Superior temporal gyrus (tissue), 1 donor: ENCODE results near the gene NUDT8.

Source experiments
- DNase-seq: peaks from one replicate; pipeline ENCODE4 v3.0.0-alpha.2; 2016; ENCODE audit errors: extremely low spot score

Gene NUDT8

GRCh38 chr11:67629386-67630227 lies at the start of gene NUDT8:
NUDT8 (minus strand) TSS chr11:67629937; CDS start chr11:67629911, 26 bp downstream.
- DNase-seq: peak; percentile 79

- no peak for DNase-seq
Observed at GRCh38 chr11:67675058-67675747, 45.5 kb upstream of the NUDT8 start.

DNA sequence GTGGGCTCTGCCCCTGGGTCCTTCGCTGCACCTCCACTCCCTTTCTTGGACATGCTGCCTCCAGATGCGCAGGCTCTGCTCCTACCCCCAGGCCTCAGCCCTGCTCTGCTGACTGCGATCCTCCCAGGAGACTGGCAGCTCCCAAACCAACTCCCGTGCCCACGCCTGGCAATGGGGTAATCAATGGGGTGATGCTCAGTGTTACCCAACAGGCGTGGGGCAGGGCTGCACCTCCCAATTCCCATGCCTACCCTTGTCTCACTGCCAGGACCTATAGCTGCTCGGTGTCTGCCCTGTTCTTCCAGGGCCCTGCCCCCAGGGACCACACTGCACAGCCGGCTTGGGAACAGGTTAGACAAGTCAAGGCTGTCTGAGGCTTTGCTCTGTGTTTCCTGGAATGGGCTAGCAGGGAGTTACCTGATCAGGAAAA lies 44.7 kb upstream of the NUDT8 start, which contains the start of gene ALDH3B2:
ALDH3B2 (minus strand) TSS at position 182 of the 430 bp plus-strand sequence. CDS start 7,688 bp downstream, outside the sequence.
- DNase-seq: no peak

GRCh38 chr11:67673902-67674301 lies 44.2 kb upstream of the NUDT8 start:
- no peak for DNase-seq

- no peak for DNase-seq
Observed at GRCh38 chr11:67673358-67673757, 43.6 kb upstream of the NUDT8 start.

- no peak for DNase-seq
Observed at GRCh38 chr11:67671211-67671520, 41.4 kb upstream of the NUDT8 start.

- DNase-seq: no peak
Observed at GRCh38 chr11:67670316-67671210, 40.8 kb upstream of the NUDT8 start.

DNA sequence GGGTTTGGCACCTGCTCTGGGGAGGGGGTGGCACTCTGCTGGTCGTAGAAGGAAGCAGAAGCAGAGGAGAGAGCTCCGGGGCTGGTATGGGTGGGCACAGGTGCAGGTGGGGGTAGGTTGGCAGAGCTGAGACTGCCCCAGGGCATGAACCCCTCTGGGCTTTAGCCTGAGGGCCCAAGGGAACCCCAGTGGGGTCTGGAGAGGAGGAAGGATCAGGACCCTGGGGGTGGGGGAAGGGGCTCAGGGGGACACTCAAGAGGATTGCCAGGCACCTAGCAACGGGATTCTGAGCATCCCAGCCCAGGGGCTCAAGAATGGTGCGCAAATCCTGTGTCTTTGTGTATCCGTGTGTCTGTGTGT lies 38.4 kb upstream of the NUDT8 start:
- no peak for DNase-seq

DNA sequence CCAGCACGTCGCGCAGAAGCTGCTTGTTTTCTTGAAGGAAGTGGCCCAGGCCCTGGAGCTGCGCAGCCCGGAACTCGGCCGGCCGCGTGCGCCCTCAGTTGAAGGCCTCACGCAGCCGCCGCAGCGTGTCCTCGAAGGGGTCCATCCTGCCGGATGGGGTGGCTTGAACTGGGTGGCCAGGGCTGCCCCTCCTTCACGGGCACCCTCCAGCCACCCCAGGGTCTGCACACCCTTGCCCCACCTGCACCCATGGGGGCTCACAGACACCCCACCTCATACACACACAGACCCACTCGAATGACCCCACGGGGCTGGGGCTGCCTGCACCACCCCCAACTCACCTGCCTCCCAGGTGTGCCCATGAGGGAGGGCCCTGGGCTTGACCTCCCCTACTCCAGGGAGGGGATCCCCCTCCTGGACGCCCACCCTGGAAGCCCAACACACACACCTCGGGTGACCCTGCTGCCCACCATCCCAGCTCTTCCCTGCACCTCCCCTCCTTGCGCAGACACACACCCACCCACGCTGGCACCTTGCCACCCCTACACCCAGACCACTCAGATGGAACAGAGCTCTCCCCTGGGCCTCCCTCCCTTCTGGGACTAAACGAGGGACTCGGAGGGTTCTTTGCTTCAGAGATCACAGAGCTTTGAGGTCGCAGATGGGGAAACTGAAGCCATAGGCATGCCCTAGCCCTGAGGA lies 37.9 kb upstream of the NUDT8 start:
- DNase-seq: no peak

- DNase-seq: no peak
Observed at GRCh38 chr11:67666676-67667489, 37.1 kb upstream of the NUDT8 start.

- no peak for DNase-seq
Observed at GRCh38 chr11:67666303-67666645, 36.5 kb upstream of the NUDT8 start.

DNA sequence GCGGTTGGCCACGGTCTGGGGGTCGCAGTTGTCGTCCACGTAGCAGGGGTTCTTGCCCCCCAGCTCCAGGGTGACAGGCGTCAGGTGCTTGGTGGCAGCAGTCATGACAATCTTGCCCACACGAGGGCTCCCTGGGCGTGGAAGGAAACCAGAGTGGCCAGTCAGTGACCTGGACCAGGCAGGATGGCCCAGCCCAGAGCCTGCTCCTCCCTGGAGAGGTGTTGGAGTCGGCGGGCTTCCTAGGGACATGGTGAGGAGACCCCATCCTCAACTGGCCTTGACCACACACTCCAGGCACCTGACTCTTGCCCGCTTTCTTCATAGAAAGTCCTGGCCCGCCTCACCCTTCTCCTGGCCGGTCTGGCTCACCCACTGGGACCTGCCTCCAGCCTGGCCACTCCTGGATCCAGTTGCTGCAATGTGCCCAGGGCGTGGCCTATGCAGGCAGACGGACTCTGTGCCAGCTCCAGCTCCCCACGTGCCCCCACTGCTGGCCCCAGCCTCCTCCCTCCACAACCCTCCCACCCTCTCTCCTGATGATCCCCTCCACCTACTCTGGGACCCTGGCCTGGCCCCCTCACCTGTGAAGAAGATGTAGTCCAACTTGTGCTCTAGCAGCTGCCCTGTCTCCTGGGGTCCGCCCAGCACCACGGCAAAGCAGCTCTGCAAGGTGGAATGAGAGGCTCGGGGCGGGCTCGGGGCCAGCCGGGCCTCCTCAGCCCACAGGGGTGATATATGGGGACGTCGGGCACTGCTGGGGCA lies 36.0 kb upstream of the NUDT8 start:
- no peak for DNase-seq

DNA sequence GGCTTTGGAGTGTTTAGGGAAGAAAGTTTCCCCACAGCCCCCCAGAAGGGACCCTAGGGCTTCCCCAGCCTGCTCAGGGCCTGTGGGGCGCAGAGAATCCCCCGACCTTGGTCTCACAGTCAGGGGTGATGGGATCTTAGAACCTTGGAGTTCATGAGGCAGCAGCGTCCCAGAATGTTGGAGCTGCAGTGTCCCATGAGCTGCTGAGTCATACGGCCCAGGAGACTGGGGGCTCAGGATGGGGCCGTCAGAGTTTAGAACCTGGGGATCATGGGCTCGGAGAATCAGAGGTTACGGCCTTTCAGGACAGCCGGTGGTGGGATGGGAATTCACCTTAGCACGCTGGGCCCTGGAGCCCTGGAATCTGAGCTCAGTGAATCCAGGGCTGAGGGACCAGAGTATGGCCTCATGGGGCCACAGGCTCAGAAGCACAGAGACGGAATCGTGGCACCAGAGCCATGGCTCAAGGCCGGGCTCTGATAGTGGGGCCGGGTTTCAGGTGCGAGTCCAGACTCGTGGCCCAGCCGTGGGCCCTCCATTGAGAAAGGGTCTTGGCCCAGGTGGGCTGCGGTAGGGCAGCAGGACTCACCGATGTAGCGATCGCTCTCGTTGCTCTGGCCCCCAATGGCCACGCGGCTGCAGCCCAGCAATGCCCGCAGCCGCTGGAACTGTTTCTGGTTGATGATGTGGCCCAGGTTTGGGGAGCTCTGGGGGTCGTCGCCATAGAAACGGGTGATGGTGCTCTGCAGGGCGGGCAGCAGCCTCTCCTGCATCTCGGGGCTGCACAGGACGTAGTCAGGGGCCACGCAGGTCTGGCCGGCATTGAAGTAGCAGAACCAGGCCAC lies 35.2 kb upstream of the NUDT8 start:
- no peak for DNase-seq

- no peak for DNase-seq
Observed at GRCh38 chr11:67664213-67664585, 34.5 kb upstream of the NUDT8 start.

DNA sequence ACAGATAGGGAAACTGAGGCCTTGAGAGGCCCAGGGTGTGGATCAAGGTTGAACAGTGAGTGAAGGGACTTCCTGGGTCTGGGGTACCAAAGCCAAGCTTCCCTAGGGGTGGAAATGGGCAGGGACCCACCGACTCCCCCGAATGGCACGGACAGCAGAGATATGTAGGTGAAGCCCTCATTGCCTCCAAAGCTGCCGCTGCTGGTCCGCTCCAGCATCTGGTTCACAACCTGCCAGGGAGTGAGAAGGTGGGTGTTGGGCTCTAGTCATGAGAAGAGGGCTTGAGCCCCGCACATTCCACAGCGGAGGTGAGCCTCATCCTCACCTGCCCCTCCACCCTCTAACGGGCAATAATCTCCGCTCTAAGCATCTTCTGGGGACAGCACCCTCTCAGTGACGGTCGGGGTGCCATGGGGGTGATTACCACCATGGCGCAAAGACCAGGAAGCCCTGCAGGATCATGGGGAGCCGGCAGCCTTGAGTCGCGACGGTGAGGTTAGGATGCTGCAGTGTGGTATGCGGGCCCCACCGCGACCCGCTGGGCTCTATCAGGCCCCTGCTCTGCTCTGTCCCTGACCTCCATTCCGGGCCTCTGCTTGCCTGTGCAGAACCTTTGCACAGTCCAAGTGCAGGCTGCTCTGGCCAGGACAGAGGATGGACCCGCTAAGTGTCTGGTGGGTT lies 33.9 kb upstream of the NUDT8 start:
- no peak for DNase-seq

DNA sequence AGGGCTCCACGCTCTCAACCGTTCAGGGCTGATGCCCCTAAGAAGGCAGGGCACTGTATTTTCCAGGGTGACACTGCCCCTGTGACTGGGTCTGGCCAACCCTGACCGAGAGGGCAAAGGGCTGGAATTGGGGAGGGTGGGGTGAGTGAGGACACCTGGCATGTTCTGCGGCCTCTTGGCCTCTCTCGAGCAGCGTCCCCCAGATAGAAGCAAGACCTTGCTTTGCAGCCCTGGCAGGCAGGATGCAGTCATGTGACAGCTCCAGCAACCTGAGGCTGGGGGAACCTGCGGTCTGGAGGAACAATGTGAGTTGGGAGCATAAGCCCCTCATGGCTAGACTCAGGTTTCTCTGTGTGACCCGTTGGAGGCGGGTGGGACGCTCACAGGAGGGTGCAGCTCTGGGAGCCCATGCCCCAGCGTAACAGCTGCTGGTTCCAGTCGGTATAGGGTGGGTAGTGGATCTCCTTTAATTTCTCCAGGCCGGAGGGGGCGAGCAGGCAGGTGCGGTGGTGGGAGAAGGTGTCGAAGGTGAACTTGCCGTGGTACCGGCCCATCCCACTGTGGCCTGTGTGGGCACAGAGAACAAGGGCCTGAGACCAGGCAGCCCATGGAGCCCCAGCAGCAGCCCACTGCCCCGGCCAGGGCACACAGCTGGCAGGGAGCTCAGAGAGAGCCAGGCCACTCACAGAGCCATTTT lies 33.2 kb upstream of the NUDT8 start:
- DNase-seq: no peak

GRCh38 chr11:67662142-67662834 lies 32.6 kb upstream of the NUDT8 start:
- no peak for DNase-seq
